ENCODE results near the gene C2orf92.

C2orf92 gene

DNA sequence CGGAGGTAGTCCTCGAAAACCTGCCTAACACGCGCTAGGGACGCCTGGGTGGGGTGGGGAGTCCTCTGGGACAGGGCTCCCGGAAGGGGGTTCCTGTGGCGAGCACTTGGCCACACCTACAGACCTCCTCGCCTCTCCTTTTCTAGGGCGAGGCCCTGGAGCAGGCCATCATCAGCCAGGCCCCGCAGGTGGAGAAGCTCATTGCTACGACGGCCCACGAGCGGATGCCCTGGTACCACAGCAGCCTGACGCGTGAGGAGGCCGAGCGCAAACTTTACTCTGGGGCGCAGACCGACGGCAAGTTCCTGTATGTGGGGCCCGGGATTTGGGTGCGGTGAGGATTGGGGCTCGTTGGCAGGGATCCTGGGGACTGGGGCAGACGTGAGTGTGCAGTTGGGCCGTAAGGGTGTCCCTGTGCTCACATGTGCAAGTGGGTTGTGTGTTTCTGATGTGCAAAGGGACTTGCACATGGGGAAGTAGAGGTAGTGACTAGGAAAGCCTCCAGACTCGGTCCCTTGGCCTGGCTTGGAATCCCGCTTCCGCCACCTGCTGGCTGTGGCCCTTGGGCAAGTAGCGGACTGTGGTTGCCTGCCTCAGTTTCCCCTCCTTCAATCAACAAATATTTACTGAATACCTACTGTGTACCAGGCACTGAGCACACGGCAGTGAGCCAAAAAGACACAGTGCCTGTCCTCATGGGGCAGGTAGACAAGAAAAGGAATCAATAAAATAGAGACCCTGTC lies 55.6 kb downstream of the C2orf92 start (continued):
- TF ChIP-seq, protein P1, sequence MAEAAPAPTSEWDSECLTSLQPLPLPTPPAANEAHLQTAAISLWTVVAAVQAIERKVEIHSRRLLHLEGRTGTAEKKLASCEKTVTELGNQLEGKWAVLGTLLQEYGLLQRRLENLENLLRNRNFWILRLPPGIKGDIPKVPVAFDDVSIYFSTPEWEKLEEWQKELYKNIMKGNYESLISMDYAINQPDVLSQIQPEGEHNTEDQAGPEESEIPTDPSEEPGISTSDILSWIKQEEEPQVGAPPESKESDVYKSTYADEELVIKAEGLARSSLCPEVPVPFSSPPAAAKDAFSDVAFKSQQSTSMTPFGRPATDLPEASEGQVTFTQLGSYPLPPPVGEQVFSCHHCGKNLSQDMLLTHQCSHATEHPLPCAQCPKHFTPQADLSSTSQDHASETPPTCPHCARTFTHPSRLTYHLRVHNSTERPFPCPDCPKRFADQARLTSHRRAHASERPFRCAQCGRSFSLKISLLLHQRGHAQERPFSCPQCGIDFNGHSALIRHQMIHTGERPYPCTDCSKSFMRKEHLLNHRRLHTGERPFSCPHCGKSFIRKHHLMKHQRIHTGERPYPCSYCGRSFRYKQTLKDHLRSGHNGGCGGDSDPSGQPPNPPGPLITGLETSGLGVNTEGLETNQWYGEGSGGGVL (tag by site-specific recombination; IDR thresholded peaks at IDR 0.05) = no peak

DNA sequence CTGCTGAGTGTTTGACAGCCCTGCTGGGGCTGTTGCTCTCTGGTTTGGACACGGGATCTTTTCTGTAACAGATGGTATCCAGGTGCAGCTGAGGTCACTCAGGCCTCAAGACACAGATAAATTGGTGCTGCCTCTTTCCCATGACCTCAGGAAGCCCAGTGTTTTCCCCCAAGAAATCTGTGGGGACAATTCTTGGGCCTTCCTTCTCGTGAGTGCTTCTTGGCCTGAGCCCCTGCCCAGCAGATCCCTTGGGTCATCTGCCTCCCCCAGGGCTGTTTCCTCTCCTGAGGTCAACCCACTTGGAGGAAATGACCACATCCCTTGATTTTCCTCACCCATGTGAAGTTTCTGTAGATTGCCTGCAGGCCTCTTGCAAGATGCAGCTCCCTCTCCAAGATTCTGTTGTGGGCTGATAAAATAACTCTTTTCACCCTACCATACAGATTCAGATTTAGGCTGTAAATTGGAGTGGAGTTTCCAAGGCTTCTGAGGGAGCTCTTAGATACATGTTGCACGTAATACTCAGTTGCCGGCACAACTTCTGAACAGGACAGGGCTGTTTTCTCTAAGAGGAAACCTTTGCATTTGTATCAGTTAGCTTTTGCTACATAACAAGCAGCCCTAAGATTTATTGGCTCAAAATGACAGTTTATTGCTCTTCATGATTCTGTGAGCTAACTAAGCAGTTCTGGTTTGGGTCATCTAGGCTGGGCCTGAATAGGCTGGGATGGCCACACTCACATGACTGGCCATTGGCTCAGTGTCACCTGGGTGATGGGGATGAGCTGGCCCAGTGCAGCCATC lies 57.0 kb downstream of the C2orf92 start:
- POLR2A ChIA-PET = no interaction called here
- H3K27ac ChIP-seq (ENCODE audit: extremely low read depth, low read depth, low read length) = no peak overlapping the region
- TF ChIP-seq ZNF354C (tag by site-specific recombination; IDR thresholded peaks at IDR 0.05; ENCODE audit: borderline replicate concordance, low read depth) (no peak), ZNF394 (tag by site-specific recombination; IDR thresholded peaks at IDR 0.05; ENCODE audit: borderline replicate concordance) (no peak), BCL11A (tag by site-specific recombination; IDR thresholded peaks at IDR 0.05; ENCODE audit: low read depth) (no peak), ZNF768 (tag by site-specific recombination; IDR thresholded peaks at IDR 0.05) (no peak), SCRT2 (tag by site-specific recombination; IDR thresholded peaks at IDR 0.05) (no peak), ZNF37A (tag by site-specific recombination; IDR thresholded peaks at IDR 0.05) (no peak), KLF1 (tag by site-specific recombination; IDR thresholded peaks at IDR 0.05) (no peak), ZNF292 (tag by site-specific recombination; IDR thresholded peaks at IDR 0.05; ENCODE audit: borderline replicate concordance, low read depth) (no peak), REST (tag by site-specific recombination; IDR thresholded peaks at IDR 0.05) (no peak), ZNF548 (tag by site-specific recombination; IDR thresholded peaks at IDR 0.05) (no peak), ZNF350 (tag by site-specific recombination; IDR thresholded peaks at IDR 0.05) (no peak), ZFP69B (tag by site-specific recombination; IDR thresholded peaks at IDR 0.05) (no peak), ZNF423 (tag by site-specific recombination; IDR thresholded peaks at IDR 0.05) (no peak), GFI1B (tag by site-specific recombination; IDR thresholded peaks at IDR 0.05) (no peak), PRDM6 (tag by site-specific recombination; IDR thresholded peaks at IDR 0.05) (no peak), CTCF (tag by site-specific recombination; IDR thresholded peaks at IDR 0.05) (no peak), ZNF701 (tag by site-specific recombination; IDR thresholded peaks at IDR 0.05) (no peak), ZNF335 (tag by site-specific recombination; conservative IDR thresholded peaks at IDR 0.05) (no peak), ZNF174 (tag by site-specific recombination; IDR thresholded peaks at IDR 0.05) (no peak)
- TF ChIP-seq, protein P2, sequence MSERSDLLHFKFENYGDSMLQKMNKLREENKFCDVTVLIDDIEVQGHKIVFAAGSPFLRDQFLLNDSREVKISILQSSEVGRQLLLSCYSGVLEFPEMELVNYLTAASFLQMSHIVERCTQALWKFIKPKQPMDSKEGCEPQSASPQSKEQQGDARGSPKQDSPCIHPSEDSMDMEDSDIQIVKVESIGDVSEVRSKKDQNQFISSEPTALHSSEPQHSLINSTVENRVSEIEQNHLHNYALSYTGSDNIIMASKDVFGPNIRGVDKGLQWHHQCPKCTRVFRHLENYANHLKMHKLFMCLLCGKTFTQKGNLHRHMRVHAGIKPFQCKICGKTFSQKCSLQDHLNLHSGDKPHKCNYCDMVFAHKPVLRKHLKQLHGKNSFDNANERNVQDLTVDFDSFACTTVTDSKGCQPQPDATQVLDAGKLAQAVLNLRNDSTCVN (tag by site-specific recombination; optimal IDR thresholded peaks at IDR 0.05) = no peak
- H3K9me3 ChIP-seq (ENCODE audit: control insufficient read depth, insufficient read depth, low read depth, low read length) = no peaks in the 10 kb centered on the region
- H3K4me1 ChIP-seq (ENCODE audit: control insufficient read depth, insufficient read depth, low read length) = no peaks in the 10 kb centered on the region
- no peak overlapping the region for H3K4me3 ChIP-seq (ENCODE audit: low read depth, low read length)
- CTCF ChIA-PET = interaction anchor here (4.1 kb wide), 1 partner anchor 15 kb away, joined by 20 read pairs; no protein-coding TSS in a partner anchor
- no peaks in the 10 kb centered on the region for H3K36me3 ChIP-seq (ENCODE audit: control insufficient read depth in 2 of 2, insufficient read depth in 1 of 2, low read length in 2 of 2)
